Lung microvascular endothelial cell (primary cell): ENCODE measurements around the gene FAU. TPM values are rescaled to one million over a fixed set of nuclear protein-coding genes. Genes with fewer than 3 reads are reported as not detected.
A peak's percentile ranks its signal among the peaks of the same experiment; 100 is the strongest.
"Not testable (repeated sequence)": the region's sequence is repeated elsewhere in the genome, so short reads cannot be mapped to it uniquely, and the experiment has no call there.

Source experiments
- DNase-seq, 2 donors: peaks; one replicate each; pipeline versions ENCODE4 v3.0.0 to v3.0.0-alpha.2; 2010; ENCODE audit warnings: low read depth in 2 of 2
- total RNA-seq: library from RNA; depleted of rRNA; stranded (reverse); fragments of >200 nt; gene quantifications from 2 replicates; pipeline ENCODE4 v1.2.1, GENCODE V29; 2014

Gene FAU
- 355 and 442 TPM in 2 replicates for total RNA-seq

DNA sequence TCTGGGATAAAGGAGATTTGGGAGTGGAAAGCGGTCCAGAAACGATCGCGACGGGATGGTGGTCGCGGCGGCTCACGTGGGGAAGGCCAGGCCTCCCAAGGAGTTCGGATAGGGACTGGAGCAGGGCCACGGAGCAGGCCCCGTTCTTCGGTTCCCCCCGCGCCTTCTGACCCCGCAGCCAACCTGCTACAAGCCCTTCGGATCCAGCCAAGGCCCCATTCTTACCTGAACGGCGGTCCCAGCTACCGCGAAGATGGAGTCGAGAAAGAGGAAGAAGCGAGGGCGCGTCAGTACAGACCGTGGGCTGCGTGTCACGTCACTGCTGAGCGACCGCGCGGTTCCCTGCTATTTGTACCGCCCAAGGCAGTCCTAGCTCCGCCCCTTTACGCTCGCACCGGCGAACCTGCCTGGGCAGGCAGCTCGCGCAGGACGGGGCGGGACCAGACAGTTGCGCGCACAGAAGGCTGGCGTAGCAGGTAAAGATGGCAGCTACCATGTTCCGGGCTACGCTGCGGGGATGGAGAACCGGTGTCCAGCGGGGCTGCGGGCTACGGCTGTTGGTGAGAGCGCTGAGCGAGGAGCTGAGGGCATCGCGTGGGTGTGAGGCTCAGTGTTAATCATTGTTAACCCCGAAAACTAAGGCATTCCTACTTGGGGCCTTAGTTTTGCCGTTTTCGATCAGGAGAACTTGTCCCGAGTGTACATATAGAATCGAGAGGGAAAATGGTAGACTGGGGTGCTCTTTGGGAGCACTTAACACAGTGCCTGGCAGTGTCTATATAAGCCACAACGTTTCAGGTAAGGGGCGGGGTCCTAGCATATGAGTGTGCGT, at the start of gene FAU, which contains the start of gene MRPL49:
Gene FAU, minus strand, starts transcription at position 270 of the 832 bp plus-strand sequence. CDS start 321 bp downstream, outside the sequence.
Gene MRPL49, plus strand, starts transcription at position 457 of the 832 bp plus-strand sequence. Its CDS starts 26 bp downstream, at position 483.
- DNase-seq: peak; percentile 98 to 99

- no peak for DNase-seq
Measured at GRCh38 chr11:65170058-65170534, 48.2 kb upstream of the FAU start, which contains the start of gene SPDYC. TSS of gene SPDYC (plus strand) at chr11:65170233. CDS start at chr11:65171358, 1,125 bp downstream.

DNA sequence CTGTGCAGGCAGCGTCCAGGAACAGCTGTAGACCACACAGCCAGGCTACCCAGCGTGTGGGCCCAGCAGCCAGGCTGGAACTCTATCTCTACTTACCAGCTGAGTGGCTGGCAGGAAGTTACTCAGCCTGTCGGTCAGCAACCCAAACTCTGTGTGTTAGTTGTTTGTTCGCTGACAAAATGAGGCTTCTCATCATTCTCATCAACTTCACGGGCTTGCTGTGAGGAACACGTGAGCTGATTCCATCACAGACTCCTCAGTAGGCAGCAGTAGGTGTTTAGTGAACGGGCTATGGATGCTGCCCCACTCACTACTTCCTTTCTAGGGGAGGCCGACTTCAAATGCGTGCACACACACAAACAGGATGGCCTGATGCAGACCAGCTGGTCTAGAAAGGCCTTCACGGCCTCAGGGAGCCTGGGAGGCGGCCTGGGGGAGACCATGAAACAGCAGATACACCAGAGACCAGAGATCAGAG, 47.3 kb upstream of the FAU start:
- peak; percentile 64 to 90 for DNase-seq

DNA sequence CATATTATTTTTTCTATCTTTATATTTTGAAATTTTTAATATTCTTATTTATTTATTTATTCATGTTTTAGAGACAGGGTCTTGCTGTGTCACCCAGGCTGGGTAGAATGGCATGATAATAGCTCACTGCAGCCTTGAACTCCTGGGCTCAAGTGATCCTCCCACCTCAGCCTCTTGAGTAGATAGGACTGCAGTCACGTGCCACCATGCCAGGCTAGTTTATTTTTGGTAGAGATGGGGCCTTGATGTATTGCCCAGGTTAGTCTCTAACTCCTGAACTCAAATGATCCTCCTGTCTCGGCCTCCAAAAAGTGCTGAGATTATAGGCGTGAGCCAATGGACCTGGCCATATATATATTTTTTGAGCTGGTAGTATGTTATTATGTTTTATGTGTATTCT, 45.7 kb upstream of the FAU start:
- DNase-seq: no peak

- DNase-seq: no peak
Measured at GRCh38 chr11:65166893-65167292, 45.0 kb upstream of the FAU start.

DNA sequence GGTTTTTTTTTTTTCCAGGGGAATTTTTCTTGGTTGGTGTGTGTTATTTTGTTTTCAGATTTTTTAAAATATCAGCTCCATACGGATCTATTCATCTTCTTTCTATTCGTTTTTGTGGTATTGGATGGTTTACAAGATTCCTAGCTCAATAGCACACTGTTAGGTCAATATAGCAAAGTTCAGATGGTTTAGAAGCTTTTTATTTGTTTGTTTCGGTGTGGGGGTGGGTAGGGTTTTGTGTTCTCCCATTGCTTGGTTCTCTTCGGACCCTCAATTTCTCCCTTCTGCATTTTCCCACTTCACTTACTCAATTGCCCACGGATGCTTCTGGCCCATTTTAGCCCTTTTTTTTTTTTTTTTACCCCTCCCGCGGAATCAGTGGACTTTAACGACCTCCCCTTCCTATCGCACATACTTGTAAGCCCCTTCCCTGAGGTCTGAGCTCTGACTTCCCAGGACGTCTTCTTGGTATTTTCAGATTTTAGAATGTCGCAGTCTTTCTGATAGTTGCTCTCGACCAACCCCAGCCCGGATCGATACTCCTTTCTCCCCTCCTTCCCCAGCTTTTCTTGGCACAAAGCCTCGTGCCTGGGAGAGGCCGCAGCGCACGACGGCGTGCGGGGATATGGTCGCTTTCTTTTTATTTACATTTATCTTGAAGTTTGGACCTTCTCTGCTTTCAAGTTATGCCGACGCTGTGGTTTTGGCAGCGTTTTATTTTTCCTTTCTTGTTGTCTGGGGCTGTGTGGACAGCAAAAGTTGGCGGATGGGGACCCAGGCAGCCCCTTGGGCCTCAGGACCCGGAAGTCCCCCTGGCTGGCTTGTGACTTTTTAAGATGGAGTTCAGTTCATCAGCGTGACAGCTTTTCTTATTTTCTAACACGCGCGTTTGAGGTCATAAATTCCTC, 43.7 kb upstream of the FAU start:
- no peak for DNase-seq

DNA sequence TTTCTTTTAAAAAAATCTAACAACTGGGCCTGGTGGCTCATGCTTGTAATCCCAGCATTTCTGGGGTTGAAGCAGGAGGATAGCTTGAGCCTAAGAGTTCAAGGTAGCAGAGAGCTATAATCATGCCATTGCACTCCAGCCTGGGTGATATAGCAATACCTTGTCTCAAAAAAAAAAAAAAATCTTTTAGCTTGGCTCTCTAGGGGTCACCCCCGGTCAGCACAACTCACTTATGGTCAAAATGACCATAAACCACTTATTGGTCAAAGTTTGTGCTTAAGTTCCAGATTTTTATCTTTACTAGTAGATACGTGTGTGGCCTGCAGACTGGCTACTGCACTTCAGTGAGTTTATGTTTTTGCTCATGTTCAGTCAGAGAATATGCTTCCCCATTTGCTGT, 41.8 kb upstream of the FAU start:
- no peak for DNase-seq

GRCh38 chr11:65160643-65161042, 38.7 kb upstream of the FAU start:
- DNase-seq: no peak

DNA sequence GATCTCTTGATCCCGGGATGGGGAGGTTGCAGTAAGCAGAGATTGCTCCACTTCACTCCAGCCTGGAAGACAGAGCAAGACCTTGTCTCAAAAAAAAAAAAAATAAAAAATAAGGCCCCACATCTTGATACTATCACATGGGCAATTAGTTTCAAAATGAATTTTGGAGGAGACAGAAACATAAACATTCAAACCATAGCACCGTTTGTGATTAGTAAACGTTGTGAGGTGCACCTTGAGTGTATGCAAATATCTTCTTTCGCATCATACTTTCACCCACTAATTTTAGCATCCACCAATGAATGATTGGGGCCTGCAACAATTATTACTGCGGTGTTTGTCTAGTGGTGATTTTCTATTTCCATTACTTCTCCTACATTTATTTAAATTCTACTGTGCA, 37.1 kb upstream of the FAU start:
- DNase-seq: no peak

DNA sequence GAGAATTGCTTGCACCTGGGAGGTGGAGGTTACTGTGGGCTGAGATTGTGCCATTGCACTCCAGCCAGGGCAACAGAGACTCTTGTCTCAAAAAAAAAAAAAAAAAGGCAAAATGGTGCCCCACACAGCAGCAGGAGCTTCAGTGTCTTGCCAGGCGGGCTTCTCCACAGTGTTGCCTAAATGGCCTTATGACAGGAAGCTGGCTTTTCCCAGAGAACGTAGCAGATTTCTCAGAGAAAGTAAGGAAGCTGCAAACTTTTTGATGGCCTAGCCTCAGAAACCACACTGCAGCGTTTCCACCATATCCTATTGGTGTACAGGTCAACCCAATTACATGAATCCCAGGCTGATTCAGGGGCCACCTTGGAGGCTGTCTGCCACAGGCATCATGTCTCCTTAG, 35.4 kb upstream of the FAU start:
- no peak for DNase-seq

DNA sequence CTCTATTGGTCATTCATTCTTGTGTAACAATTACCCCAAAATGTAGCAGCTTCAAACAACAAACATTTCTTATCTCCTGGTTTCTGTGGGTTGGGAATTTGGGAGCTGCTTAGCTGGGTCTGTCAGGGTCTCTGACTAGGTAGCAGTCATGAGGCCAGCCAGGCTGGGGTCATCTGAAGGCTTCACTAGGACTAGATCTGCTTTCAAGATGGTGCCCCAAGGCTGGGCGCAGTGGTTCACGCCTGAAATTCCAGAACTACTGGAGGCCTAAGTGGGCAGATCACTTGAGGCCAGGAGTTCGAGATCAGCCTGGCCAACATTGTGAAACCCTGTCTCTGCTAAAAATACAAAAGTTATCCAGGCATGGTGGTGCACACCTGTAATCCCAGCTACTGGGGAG, 35.0 kb upstream of the FAU start:
- DNase-seq: no peak

DNA sequence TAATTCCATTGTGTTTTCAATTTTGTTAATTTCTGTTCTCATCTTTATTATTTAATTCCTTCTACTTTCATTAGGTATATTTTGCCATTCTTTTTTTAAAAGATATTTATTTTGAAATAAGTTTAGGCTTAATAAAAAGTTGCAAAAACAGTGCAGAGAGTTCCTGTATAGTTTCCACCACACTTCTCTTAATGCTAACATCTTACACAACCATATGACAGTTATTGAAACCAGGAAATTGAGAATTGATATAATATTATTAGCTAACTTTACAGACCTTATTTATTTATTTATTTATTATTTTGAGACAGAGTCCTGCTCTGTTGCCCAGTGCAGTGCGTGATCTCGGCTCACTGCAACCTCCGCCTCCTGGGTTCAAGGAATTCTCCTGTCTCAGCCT, 34.3 kb upstream of the FAU start:
- DNase-seq: no peak

DNA sequence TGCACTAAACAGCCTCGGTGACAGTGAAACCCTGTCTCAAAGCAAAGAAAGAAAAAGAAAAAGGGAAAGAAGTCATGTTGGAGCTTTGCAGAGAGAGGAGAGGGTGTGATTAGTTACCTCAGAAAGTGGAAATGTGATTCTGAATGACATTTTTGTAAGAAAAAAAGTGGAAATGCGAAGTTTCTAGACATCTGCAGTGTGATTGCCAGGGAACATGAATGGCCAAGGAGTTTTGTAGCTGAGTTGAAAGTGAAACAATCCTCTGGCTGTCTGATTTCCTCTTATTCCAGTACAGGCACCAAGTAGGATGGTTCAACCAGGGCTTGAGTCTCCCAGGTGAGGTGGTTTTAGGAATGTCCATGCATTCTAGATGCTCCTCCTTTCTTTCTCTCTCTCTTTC, 30.2 kb upstream of the FAU start:
- DNase-seq: no peak

- no peak for DNase-seq
Measured at GRCh38 chr11:65151331-65151899, 29.5 kb upstream of the FAU start.

- peak in 1 of 2 donors; percentile 80 for DNase-seq
Measured at GRCh38 chr11:65150509-65151299, 28.8 kb upstream of the FAU start.

GRCh38 chr11:65150131-65150508, 28.2 kb upstream of the FAU start:
- DNase-seq: not testable (repeated sequence)

- DNase-seq: no peak
Measured at GRCh38 chr11:65148657-65149056, 26.7 kb upstream of the FAU start.

DNA sequence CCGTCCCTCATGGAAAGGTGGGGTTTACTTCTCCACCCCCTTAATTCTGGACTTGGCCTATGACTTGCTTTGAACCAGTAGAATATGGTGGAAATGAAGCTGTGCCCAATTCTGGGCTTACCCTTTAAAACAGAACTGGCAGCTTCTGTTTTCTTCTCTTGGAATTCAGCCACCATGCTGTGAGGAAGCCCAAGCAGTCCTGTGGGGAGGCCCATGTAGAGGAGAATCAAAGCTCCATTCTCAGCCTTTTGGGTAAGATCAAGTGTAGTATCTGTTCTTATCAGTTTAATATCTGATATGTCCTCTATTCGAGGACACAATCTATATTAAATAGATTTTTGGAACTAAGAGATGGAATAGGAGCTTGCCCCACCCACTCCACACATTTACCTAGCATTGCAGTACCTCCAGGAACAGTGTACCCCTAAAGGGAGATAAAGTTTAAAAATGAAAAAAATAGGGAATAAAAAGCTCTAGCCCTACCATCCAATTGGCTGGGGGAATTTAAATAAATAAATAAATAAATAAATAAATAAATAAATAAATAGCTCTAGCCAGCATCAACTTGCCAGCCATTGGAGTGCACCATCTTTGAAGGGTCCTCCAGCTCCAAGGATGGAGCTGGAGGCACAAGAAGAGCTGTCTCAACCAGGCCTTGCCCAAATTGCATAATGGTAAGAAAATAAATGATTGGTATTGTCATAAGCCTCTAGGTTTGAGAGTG, 25.6 kb upstream of the FAU start:
- no peak for DNase-seq

DNA sequence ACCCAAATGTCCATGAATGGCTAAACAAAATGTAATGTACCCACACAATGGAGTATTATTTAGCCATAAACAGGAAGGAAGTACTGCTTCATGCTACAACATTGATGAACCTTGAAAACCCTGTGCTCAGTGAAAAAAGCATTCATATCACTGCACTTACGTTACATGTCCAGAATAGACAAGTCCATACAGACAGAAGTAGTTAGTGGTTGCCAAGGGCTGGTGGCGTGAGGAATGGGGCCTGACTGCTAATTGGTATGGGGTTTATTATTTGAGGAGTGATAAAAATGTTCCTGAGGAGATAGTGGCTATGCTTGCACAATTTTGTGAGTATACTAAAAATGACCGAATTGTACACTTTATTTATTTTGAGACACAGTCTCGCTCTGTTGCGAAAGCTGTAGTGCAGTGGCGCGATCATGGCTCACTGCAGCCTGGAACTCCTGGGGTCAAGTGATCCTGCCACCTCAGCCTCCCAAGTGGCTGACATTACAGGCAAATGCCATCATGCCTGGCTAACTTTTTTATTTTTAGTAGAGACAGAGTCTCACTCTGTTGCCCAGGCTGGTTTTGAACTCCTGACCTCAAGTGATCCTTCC, 20.1 kb upstream of the FAU start:
- no peak for DNase-seq
